ENCODE measurements around the gene RASL10B. TPM values are rescaled to one million over a fixed set of nuclear protein-coding genes. Genes with fewer than 3 reads are reported as not detected.

The RASL10B gene
- 4.1 TPM for total RNA-seq

GRCh38 chr17:35731239-35731916, at the start of gene RASL10B:
RASL10B (plus strand) TSS chr17:35731639; CDS start chr17:35735185, 3,546 bp downstream.

GRCh38 chr17:35752945-35753764, 21.7 kb downstream of the RASL10B start, which contains the start of gene GAS2L2:
GAS2L2 (minus strand) TSS chr17:35753239; CDS start chr17:35752850, 389 bp downstream.

GRCh38 chr17:35760587-35760986, 29.1 kb downstream of the RASL10B start, which contains the start of gene C17orf50:
C17orf50 (plus strand) TSS chr17:35760887; CDS start chr17:35760942, 55 bp downstream.

Other genes starting within 250 kb of the RASL10B start
- gene SLFN12L, start 194.0 kb upstream of the RASL10B start, total RNA-seq = 0.77 TPM
- gene SLFN14, start 170.8 kb upstream of the RASL10B start, total RNA-seq = 1.0 TPM
- gene PEX12, start 153.1 kb upstream of the RASL10B start, total RNA-seq = 7.6 TPM
- 116 TPM for gene AP2B1, start 144.3 kb upstream of the RASL10B start, total RNA-seq
- 0.33 TPM for gene GAS2L2, start 21.6 kb downstream of the RASL10B start, total RNA-seq
- not detected for gene C17orf50, start 29.2 kb downstream of the RASL10B start, total RNA-seq
- gene MMP28, start 64.0 kb downstream of the RASL10B start, total RNA-seq = 4.2 TPM
- gene TAF15, start 77.8 kb downstream of the RASL10B start, total RNA-seq = 132 TPM
- gene HEATR9, start 137.3 kb downstream of the RASL10B start, total RNA-seq = not detected
- 2.1 TPM for gene CCL5, start 148.7 kb downstream of the RASL10B start, total RNA-seq
- gene RDM1, start 199.1 kb downstream of the RASL10B start, total RNA-seq = 0.99 TPM
- gene LYZL6, start 212.1 kb downstream of the RASL10B start, total RNA-seq = not detected
- gene CCL16, start 249.9 kb downstream of the RASL10B start, total RNA-seq = not detected

Data from camera-type eye (tissue), 1 donor.